ENCODE results near the gene ZNF287.
"Not testable (repeated sequence)": the region's sequence is repeated elsewhere in the genome, so short reads cannot be mapped to it uniquely, and the experiment has no call there.

Gene ZNF287

GRCh38 chr17:16568541-16569357, at the start of gene ZNF287:
Gene ZNF287 (minus strand): TSS chr17:16569204. CDS start chr17:16567731, 1,473 bp downstream.
- DNase-seq, result peak; percentile 11

GRCh38 chr17:16617481-16618060, 48.6 kb upstream of the ZNF287 start:
- no peak for DNase-seq

GRCh38 chr17:16599537-16599936, 30.5 kb upstream of the ZNF287 start:
- DNase-seq, result no peak

- DNase-seq, result no peak
Measured at GRCh38 chr17:16593356-16594102, 24.5 kb upstream of the ZNF287 start.

GRCh38 chr17:16589097-16589969, 20.3 kb upstream of the ZNF287 start:
- peak; percentile 32 for DNase-seq

- DNase-seq, result no peak
Measured at GRCh38 chr17:16585796-16586195, 16.8 kb upstream of the ZNF287 start.

- peak; percentile 2 for DNase-seq
Measured at GRCh38 chr17:16584273-16584995, 15.4 kb upstream of the ZNF287 start.

- no peak for DNase-seq
Measured at GRCh38 chr17:16583781-16584180, 14.8 kb upstream of the ZNF287 start.

GRCh38 chr17:16573466-16573865, 4.5 kb upstream of the ZNF287 start:
- DNase-seq, result no peak

- no peak for DNase-seq
Measured at GRCh38 chr17:16569358-16569712, 331 bp upstream of the ZNF287 start.

GRCh38 chr17:16552637-16553045, 16.4 kb downstream of the ZNF287 start:
- no peak for DNase-seq

GRCh38 chr17:16551878-16552636, 16.9 kb downstream of the ZNF287 start:
- DNase-seq, result no peak

- no peak for DNase-seq
Measured at GRCh38 chr17:16537130-16537458, 31.9 kb downstream of the ZNF287 start.

- no peak for DNase-seq
Measured at GRCh38 chr17:16534236-16534635, 34.8 kb downstream of the ZNF287 start.

- no peak for DNase-seq
Measured at GRCh38 chr17:16529906-16530305, 39.1 kb downstream of the ZNF287 start.

- no peak for DNase-seq
Measured at GRCh38 chr17:16527298-16527697, 41.7 kb downstream of the ZNF287 start.

- DNase-seq, result not testable (repeated sequence)
Measured at GRCh38 chr17:16525556-16525955, 43.4 kb downstream of the ZNF287 start.

- DNase-seq, result peak; percentile 48
Measured at GRCh38 chr17:16521070-16521727, 47.8 kb downstream of the ZNF287 start.

- no peak for DNase-seq
Measured at GRCh38 chr17:16519021-16519420, 50.0 kb downstream of the ZNF287 start.

- no peak for DNase-seq
Measured at GRCh38 chr17:16517477-16517876, 51.5 kb downstream of the ZNF287 start.

GRCh38 chr17:16516594-16517051, 52.4 kb downstream of the ZNF287 start:
- no peak for DNase-seq
